ENCODE results near the gene FRYL.

- TF ChIP-seq CTCF (IDR thresholded peaks at IDR 0.05 in 4 of 5, conservative IDR thresholded peaks at IDR 0.05 in 1 of 5): no peak
- TF ChIP-seq POLR2A (IDR thresholded peaks at IDR 0.05): no peak
Observed at GRCh38 chr4:48603366-48604003, 176.6 kb downstream of the FRYL start.
